SW480 (cell line): ENCODE data around the gene EFHD2.
"Not testable (repeated sequence)": the region's sequence is repeated elsewhere in the genome, so short reads cannot be mapped to it uniquely, and the experiment has no call there.

Experiments used
- DNase-seq: peaks from one replicate; pipeline ENCODE4 v3.0.0-alpha.2; 2016; ENCODE audit warnings: low spot score

Gene EFHD2, protein sequence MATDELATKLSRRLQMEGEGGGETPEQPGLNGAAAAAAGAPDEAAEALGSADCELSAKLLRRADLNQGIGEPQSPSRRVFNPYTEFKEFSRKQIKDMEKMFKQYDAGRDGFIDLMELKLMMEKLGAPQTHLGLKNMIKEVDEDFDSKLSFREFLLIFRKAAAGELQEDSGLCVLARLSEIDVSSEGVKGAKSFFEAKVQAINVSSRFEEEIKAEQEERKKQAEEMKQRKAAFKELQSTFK

GRCh38 chr1:15409388-15410222 is at the start of gene EFHD2:
Gene EFHD2 (plus strand): TSS chr1:15409888. CDS start chr1:15409972, 84 bp downstream.
- peak; percentile 77 for DNase-seq

- DNase-seq = no peak
These were observed 49.0 kb upstream of the EFHD2 start for GRCh38 chr1:15360700-15361099.

DNA sequence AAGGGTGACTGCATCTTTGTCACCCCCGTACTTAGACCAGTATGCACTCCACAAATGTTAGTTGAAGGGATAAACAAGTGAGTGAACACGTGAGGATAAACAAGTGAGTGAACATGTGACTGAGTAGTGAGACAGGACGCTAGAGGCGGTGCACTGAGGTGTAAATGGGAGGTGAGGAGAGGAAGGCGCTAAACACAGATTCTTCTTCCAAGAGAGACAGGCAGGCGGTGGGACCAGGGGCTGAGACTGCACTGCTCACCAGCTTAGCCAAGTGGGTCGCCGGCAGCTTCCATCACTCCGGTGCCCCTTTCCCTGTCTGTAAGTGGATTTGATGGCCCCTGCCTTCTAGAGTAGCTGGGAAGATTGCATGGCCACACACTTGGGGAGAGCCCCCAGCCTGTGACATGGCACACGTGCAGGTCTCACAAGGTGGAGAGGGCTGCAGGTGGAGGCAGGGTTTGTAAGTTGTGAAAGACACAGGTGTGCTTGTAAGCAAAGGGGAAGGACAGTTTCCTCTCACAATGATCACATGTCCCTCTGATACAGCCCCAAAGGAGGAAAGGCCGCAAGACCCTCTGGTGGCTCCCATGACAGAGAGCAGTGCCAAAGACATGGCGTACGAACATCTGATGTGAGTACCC is 47.5 kb upstream of the EFHD2 start:
- no peak for DNase-seq

DNA sequence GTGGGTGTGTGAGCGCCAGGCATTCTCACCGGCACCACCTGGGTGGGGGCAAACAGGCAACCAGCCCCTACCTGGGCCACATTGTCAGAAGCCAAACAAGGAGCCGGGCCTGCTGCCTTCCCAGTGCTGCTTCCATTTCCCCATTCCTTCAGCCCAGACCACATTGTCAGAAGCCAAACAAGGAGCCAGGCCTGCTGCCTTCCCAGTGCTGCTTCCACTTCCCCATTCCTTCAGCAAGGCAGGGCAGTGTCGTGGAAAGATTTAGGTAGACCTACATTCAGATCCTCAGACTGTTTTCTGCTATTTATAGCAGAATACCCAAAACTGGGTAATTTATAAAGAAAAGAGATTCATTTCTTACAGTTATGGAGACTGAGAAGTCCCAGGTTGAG is 47.0 kb upstream of the EFHD2 start:
- DNase-seq = no peak

GRCh38 chr1:15364740-15365139 is 44.9 kb upstream of the EFHD2 start:
- peak; percentile 37 for DNase-seq

GRCh38 chr1:15368888-15369287 is 40.8 kb upstream of the EFHD2 start:
- DNase-seq = no peak

- no peak for DNase-seq
These were observed 39.4 kb upstream of the EFHD2 start for GRCh38 chr1:15370268-15370667.

DNA sequence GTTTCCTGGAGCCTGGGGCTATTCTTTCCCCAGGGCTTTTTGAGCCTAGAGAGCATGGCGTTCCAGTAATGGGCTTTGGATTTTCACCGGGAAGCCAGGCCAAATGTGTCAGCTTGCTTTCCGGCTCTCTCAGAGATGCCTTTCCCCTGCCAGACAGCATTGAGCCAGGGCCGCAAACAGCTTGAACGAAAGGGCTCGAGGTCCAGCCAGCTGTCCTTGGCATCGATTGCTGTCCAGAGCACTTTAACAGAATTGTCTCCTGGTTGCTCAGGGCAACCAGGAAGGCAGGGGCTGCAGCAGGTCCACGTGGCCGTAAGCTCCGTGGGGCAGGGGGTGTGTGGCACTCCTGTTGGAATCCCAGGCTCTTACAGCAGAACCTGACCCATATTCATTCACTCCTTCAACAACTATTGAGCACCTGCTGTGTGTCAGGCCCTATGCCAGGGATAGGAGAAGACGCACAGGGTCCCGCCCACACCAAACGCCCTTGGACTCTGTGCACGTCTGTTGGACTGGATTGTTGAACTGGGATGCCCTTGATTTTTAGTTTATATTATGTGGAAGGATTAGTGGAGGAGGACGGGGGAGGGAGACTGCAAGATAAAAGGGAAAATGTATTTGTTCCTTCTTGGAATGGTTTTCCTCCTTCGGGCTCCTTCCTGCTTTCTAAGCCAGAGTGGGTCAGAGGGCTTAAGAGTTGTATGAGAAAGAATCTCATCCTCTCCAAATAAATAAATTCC is 38.7 kb upstream of the EFHD2 start:
- no peak for DNase-seq

- no peak for DNase-seq
These were observed 37.8 kb upstream of the EFHD2 start for GRCh38 chr1:15371610-15372545.

- DNase-seq = no peak
These were observed 31.0 kb upstream of the EFHD2 start for GRCh38 chr1:15378729-15379128.

- DNase-seq = not testable (repeated sequence)
These were observed 30.5 kb upstream of the EFHD2 start for GRCh38 chr1:15379151-15379550.

DNA sequence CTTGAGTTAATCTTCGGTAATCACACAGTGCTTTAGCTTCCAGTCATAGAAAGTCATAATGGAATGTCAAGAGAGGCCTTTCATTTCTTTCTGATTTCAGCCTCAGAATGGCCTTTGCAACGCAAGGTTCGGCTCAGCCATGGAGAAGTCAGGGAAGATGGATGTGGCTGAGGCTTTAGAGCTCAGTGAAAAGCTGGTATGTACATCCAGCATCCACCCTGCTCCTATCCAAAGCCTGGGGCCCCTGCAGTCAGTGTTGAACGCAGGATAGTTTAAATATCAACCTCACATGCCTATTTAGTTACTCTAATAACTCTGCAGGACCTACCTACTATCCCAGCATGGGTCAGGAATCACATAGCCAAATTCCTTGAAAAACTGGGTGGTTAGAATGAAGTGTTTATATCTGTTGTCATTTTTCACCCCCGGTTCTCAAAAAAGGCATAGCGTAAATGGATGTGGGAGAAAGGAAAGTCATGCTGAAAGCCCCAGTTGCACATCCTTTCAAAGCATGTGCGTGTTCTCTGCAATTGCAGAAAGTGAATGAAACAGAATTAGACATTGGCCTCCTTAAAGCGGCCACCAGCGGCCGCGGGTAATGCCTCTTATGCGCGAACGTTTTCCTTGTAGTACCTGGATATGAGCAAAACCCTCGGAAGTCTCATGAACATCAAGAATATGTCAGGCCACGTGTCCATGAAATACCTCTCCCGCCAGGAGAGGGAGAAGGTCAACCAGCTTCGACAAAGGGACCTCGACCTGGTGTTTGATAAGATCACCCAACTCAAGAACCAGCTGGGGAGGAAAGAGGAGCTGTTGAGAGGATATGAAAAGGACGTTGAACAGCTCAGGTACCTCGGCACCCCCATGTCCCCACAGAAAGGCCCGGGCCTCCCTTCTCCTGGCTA is 28.8 kb upstream of the EFHD2 start:
- no peak for DNase-seq

DNA sequence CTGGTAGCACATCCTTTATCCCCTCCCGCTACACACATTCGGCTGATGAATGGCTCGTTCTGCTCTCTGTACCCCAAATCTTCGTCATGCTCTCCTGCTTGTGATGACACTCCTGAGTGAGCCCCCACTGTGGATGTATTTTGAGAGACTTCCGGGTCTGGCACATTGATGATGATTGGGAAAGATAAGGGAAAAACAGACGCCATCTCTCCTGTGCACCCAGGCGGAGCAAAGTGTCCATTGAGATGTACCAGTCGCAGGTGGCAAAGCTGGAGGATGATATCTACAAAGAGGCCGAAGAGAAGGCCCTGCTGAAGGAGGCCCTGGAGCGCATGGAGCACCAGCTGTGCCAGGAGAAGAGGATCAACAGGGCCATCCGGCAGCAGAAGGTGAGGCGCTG is 27.9 kb upstream of the EFHD2 start:
- no peak for DNase-seq

GRCh38 chr1:15382601-15383518 is 26.8 kb upstream of the EFHD2 start:
- no peak for DNase-seq

- DNase-seq = no peak
These were observed 25.9 kb upstream of the EFHD2 start for GRCh38 chr1:15383810-15384209.

DNA sequence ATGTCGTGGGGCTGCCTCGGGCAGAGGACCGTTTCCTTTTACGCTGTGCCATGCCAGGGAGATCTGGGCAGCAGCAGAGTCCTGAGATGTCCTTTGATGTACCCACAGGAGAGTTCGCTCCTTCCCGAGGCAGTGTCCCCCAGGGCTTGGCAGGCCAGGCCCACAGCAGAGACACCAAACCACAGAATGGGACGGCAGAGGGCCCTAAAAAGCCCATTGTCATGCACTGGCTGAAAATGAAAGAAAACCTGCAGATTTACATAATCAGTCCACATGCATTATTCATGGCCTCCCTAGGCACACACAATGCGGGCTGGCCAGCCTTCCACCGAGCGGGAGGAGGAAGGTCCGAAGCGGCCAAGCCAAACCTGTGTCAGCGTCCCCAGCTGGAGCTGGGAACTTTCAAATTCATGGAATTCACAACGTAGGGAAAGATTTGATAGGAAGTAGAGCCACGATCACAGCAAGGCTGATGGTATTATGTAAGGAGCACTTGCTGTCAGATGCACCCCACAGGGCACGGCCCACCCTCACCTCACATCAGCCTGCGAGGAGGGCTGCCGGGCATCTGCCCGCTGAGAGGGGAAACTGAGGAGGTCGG is 25.3 kb upstream of the EFHD2 start:
- DNase-seq = peak; percentile 66

- DNase-seq = no peak
These were observed 24.3 kb upstream of the EFHD2 start for GRCh38 chr1:15385420-15385819.

- no peak for DNase-seq
These were observed 23.4 kb upstream of the EFHD2 start for GRCh38 chr1:15386164-15386749.
